Activated T-cell treated with anti-CD3 and anti-CD28 coated beads for 24 hours (primary cell): ENCODE results near the gene MDFIC2.
"Not testable (repeated sequence)": the region's sequence is repeated elsewhere in the genome, so short reads cannot be mapped to it uniquely, and the experiment has no call there.

ENCODE experiments used
- DNase-seq: peaks from one replicate; pipeline ENCODE4 v3.0.0-alpha.2; 2020; ENCODE audit warnings: low read depth

The MDFIC2 gene

GRCh38 chr3:70312336-70312735 is at the start of gene MDFIC2:
MDFIC2 (minus strand) TSS chr3:70312638; CDS start chr3:70311973, 665 bp downstream.
- DNase-seq = no peak

DNA sequence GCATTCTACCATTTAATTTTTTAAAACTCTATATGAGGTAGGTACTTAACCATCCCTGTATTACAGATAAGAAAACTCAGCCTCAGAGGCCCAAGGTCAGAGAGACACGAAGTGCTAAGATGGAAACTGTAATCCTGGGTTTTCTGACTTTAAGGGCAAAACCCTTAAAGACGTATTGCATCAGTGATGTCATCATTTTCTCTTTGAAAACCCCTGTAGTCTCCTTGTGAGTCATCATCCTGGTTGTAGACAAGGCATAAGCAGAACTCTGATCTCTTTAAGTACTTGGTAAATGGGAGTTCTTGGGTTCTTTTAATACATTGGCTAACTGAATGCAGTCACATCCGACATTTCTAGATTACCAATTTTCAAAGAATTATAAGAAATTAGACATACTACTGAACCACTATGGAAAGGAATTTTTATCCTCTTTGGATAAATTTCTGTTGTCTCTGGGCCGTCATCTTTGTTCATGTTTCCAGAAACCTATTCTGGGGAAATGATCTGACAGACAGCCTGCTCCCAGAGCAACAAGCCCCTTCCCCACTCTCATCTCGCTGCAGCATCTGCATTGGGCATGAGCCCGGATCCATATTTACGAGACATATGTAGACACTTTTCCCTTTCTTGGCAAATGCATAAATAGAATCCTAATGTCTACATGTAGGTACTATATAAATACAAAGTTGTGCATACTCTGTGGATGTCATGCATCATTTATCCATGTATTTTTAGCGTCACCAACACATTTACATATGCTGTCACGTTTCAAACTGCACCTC is 48.7 kb upstream of the MDFIC2 start:
- no peak for DNase-seq

GRCh38 chr3:70359711-70360110 is 47.3 kb upstream of the MDFIC2 start:
- no peak for DNase-seq

- no peak for DNase-seq
These were observed 46.6 kb upstream of the MDFIC2 start for GRCh38 chr3:70358978-70359580.

- no peak for DNase-seq
These were observed 39.8 kb upstream of the MDFIC2 start for GRCh38 chr3:70352215-70352614.

DNA sequence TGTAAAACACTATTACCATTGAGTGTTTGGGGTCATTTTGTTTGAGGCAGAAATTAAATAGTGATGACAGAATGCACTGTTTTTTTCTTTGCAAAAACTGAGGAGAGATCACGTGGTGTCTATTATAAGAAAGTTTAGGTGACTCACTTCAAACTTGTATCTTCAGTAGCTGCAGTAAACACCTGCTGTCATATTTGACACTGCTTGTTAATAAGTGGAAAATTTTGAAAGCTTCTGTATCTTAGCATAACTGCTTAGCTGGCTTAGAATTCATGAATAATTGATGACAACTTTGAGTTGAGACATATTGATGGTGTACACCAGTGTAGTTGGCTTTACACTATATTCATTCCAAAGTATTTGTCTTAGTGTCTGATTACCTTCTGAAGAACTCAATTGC is 29.7 kb upstream of the MDFIC2 start:
- no peak for DNase-seq

- DNase-seq = not testable (repeated sequence)
These were observed 24.4 kb upstream of the MDFIC2 start for GRCh38 chr3:70336885-70337284.

GRCh38 chr3:70333080-70333479 is 20.6 kb upstream of the MDFIC2 start:
- DNase-seq = no peak

GRCh38 chr3:70315021-70315420 is 2.6 kb upstream of the MDFIC2 start:
- no peak for DNase-seq

GRCh38 chr3:70310809-70311208 is 1.6 kb downstream of the MDFIC2 start:
- DNase-seq = no peak

DNA sequence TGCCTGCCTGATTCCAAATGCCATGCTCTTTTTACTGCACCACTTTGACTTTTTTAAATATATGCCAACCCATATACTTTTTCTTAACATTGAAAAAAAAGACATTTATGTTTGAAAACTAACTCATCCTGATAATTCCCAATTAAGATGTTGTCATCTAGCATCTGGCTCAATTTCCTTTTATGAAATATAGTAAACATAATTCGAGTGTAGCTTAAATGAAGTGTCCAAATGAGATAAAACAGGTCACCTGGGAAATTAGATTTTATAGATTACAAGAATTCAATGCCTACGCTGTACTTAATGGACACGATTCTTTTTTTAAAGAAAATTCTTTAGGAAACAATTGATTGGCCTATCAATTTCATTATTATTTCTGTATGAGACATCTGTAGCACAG is 2.8 kb downstream of the MDFIC2 start:
- no peak for DNase-seq

GRCh38 chr3:70308760-70309159 is 3.7 kb downstream of the MDFIC2 start:
- no peak for DNase-seq

- DNase-seq = no peak
These were observed 5.7 kb downstream of the MDFIC2 start for GRCh38 chr3:70306736-70307135.

GRCh38 chr3:70298385-70298784 is 14.1 kb downstream of the MDFIC2 start:
- DNase-seq = no peak

DNA sequence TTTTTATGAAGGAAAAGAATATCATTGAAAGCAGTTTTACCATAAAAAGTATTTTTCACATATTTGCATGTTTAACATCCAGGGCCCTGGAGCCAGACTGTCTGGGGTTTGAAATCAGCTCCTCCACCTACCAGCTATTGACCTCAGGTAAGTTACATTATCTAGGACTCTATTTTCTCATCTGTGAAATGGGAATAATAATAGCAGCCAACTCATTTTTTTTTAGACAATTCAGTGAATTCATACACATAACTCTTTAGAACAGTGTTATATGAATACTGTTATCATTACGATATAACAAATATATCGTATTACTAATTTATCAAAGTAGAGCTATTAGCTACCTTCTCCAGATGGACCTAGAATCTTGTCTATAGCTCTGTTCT is 21.3 kb downstream of the MDFIC2 start:
- DNase-seq = no peak

- DNase-seq = not testable (repeated sequence)
These were observed 21.9 kb downstream of the MDFIC2 start for GRCh38 chr3:70290431-70291096.

GRCh38 chr3:70281663-70282062 is 30.8 kb downstream of the MDFIC2 start:
- no peak for DNase-seq

DNA sequence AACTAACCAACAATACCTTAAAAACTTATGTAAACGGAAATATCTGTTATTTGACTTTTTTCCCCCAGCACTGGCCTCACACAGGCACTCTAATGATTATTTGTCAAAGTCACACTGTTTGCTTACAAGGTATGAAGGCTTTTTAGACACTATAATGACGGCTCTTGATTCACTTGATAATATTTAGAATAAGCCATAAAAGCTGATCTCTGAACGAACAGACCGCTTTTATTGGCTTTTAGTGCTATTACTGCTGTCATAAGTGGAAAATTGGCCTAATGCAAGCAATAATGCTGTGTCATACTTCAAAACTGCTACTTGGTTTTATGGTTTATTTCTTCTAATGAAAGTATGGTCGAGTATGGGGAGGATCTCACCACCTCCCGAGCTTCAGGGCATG is 35.1 kb downstream of the MDFIC2 start:
- DNase-seq = no peak

DNA sequence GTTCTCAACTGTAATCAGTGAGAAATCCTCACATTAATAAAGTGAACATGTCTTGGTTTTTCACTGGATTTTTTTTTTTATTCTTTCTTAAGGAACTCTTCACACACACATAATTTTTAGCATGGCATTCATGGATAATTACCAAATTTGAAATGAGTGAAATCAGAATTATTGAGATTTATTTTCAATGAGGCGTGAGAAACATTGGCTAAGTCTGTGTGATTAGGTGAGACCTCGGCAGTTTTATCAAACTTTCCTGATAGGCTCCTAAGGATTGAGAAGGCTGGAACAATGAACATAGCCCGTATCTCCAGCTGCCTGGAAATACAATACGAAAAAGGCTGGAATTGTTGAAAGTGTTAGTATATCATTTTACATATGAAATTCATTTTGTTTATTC is 35.5 kb downstream of the MDFIC2 start:
- no peak for DNase-seq

DNA sequence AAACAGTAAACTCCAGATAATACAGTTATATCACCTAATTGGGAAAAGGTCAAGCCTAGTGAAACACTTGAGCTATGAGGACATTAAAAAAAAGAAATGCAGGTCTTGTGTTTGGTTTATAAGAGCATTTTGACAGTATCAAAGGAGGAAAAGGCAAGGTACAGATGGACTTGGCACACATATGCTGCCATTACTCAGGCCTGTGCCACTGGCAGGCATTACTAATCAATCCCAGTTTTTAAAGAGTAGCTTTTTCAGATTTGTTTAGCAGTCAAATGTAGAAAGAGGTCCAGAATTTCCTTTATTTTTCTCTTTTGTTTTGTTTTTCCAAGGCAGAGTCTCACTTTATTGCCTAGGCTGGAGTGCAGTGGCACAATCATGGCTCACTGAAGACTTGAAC is 38.9 kb downstream of the MDFIC2 start:
- DNase-seq = no peak

- DNase-seq = no peak
These were observed 39.6 kb downstream of the MDFIC2 start for GRCh38 chr3:70272798-70273197.

DNA sequence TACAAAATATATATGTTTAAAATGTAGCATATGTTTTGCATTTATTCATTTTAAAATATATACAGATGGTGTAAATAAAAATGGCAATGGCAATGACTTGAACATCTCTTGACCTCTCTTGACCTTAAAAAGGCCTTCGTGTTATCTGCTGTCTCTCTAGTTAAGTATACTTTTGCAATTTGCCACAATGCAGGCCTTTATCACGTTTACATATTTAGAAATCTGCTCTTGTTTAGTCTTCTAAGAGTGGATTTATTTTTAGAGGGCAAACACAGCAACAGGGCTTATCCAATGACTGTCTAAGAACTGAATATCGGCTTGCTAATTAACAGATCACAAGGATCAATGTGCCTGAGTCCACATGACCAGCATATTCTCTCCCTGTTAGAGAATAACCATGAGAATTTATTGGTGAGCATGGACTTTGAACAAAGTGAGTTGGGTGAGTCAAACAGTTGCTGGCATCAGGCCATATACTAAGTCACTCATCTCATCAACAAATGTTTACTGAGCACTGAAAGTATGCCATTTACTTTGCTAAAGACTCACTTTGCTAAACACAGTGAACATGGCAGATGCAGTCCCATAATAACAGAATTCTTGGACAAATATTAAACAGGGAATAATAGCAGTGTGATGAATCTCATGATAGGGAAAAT is 48.2 kb downstream of the MDFIC2 start:
- no peak for DNase-seq

GRCh38 chr3:70261283-70261682 is 51.2 kb downstream of the MDFIC2 start:
- DNase-seq = no peak
